ENCODE data around the gene SDCCAG8. TPM values are rescaled to one million over a fixed set of nuclear protein-coding genes. Genes with fewer than 3 reads are reported as not detected.

SDCCAG8 gene
- polyA plus RNA-seq, 2 of the 4 experiments (the other 2 are of a cell fraction) = 48.8 to 64.8 TPM

- TF ChIP-seq JUN (IDR thresholded peaks at IDR 0.05) (no peak), BHLHE40 (IDR thresholded peaks at IDR 0.05; ENCODE audit: low read depth, low read length) (no peak), MYC (IDR thresholded peaks at IDR 0.05; ENCODE audit: borderline replicate concordance, low read length) (no peak), POLR2A (IDR thresholded peaks at IDR 0.05; ENCODE audit: low read length) (no peak), FOXS1 (CRISPR knock-in tag; IDR thresholded peaks at IDR 0.05) (no peak), KDM1A (IDR thresholded peaks at IDR 0.05; ENCODE audit: low read depth) (no peak), HEYL (CRISPR knock-in tag; IDR thresholded peaks at IDR 0.05) (no peak)
- DNase-seq (ENCODE audit: low read depth in 1 of 2, low spot score in 1 of 2) = no peak
- WGBS (ENCODE audit: missing lambda C conversion rate) = 93% methylated on average over 4 of the region's 4 CpGs
- POLR2A ChIA-PET = interaction anchor here (0.6 kb wide), 1 partner anchor 21 kb away, joined by 3 read pairs; the partner anchor contains the start of gene SDCCAG8
- Histone ChIP-seq H3K9me3 (peaks cover 30% of the 10 kb centered on the region), H3K4me1 (no peaks in the 10 kb centered on the region), H3K4me2 (no peak overlapping the region), H3K27ac (no peak overlapping the region), H3K4me3 (no peak overlapping the region)
- FAIRE-seq = no peak
- CTCF ChIA-PET = interaction anchor here (1.0 kb wide), 1 partner anchor 18 kb away, joined by 3 read pairs; no protein-coding TSS in a partner anchor
- ATAC-seq = no peak
Measured at GRCh38 chr1:243234978-243235647, 20.7 kb upstream of the SDCCAG8 start.

GRCh38 chr1:243236604-243237252, 19.1 kb upstream of the SDCCAG8 start:
- 92% methylated on average over 4 of the region's 4 CpGs for WGBS (ENCODE audit: missing lambda C conversion rate)
- Histone ChIP-seq H3K27ac (no peak overlapping the region), H3K4me3 (no peak overlapping the region), H3K4me2 (no peak overlapping the region), H3K9me3 (peaks cover 16% of the 10 kb centered on the region), H3K4me1 (no peaks in the 10 kb centered on the region)
- ATAC-seq (no peak), FAIRE-seq (peak; percentile 46), DNase-seq (ENCODE audit: low read depth in 1 of 2, low spot score in 1 of 2) (no peak)
- ChIA-PET CTCF (no interaction called here), POLR2A (no interaction called here)
- no peak for TF ChIP-seq BHLHE40 (IDR thresholded peaks at IDR 0.05; ENCODE audit: low read depth, low read length)
- no peak for TF ChIP-seq CHD4 (IDR thresholded peaks at IDR 0.05; ENCODE audit: borderline replicate concordance)
- no peak for TF ChIP-seq HOXA7 (CRISPR knock-in tag; IDR thresholded peaks at IDR 0.05)
- TF ChIP-seq E2F6 (IDR thresholded peaks at IDR 0.05; ENCODE audit: borderline replicate concordance, low read depth) = no peak
- no peak for TF ChIP-seq HDAC2 (IDR thresholded peaks at IDR 0.05)
- no peak for TF ChIP-seq NFE2L2 (conservative IDR thresholded peaks at IDR 0.05; ENCODE audit: low read length)
- no peak for TF ChIP-seq RFX5 (IDR thresholded peaks at IDR 0.05)
- no peak for TF ChIP-seq CBX8 (IDR thresholded peaks at IDR 0.05)

- Histone ChIP-seq H3K27ac (no peak overlapping the region), H3K4me1 (no peaks in the 10 kb centered on the region), H3K9me3 (no peaks in the 10 kb centered on the region), H3K4me2 (no peak overlapping the region), H3K4me3 (no peak overlapping the region)
- no peak for DNase-seq (ENCODE audit: low read depth in 1 of 2, low spot score in 1 of 2)
- TF ChIP-seq NPAS2 (CRISPR knock-in tag; IDR thresholded peaks at IDR 0.05; ENCODE audit: borderline replicate concordance) = no peak
- no peak for TF ChIP-seq ATOH8 (CRISPR knock-in tag; IDR thresholded peaks at IDR 0.05; ENCODE audit: low read depth)
- no peak for TF ChIP-seq CBX2 (IDR thresholded peaks at IDR 0.05; ENCODE audit: borderline replicate concordance, low read depth)
- no peak for TF ChIP-seq REST (IDR thresholded peaks at IDR 0.05)
- no peak for TF ChIP-seq HDAC2 (IDR thresholded peaks at IDR 0.05)
- no peak for TF ChIP-seq ZC3H11A (IDR thresholded peaks at IDR 0.05)
- FAIRE-seq = no peak
- POLR2A ChIA-PET = interaction anchor here (1.2 kb wide), 1 partner anchor 11 kb away, joined by 3 read pairs; the partner anchor contains the start of gene SDCCAG8
- no peak for ATAC-seq
- CTCF ChIA-PET = interaction anchor here (0.9 kb wide), 1 partner anchor 17 kb away, joined by 3 read pairs; no protein-coding TSS in a partner anchor
- 84% methylated on average over 9 of the region's 9 CpGs for WGBS (ENCODE audit: missing lambda C conversion rate)
Measured at GRCh38 chr1:243244432-243244841, 11.4 kb upstream of the SDCCAG8 start.

All from A549 (cell line).